Liver (tissue), 10 donors: ENCODE measurements around the gene EFNA3. TPM values are rescaled to one million over a fixed set of nuclear protein-coding genes. Genes with fewer than 3 reads are reported as not detected.

Experiments
- DNase-seq: peaks from one replicate; pipeline ENCODE4 v3.0.0-alpha.2; 2017; ENCODE audit warnings: low spot score
- H3K27ac ChIP-seq, 2 donors: one replicate each; pipeline ENCODE4 v1.7.0; 2013; ENCODE audit warnings: inconsistent platforms in 2 of 2, low read length in 2 of 2, control low read depth in 1 of 2, low read depth in 1 of 2, mild to moderate bottlenecking in 1 of 2
- H3K27me3 ChIP-seq, 4 donors: one replicate each; pipeline versions ENCODE4 v1.6.1 to v1.7.0; 2013; ENCODE audit warnings: low read length in 3 of 4, inconsistent platforms in 1 of 4, mild to moderate bottlenecking in 1 of 4, moderate library complexity in 1 of 4; ENCODE audit not compliant: control insufficient read depth in 4 of 4, insufficient read depth in 4 of 4
- H3K36me3 ChIP-seq, 4 donors: one replicate each; pipeline versions ENCODE4 v1.6.1 to v1.7.0; 2013; ENCODE audit warnings: low read length in 3 of 4, mild to moderate bottlenecking in 3 of 4, low read depth in 1 of 4, moderate library complexity in 1 of 4; ENCODE audit not compliant: control insufficient read depth in 4 of 4, insufficient read depth in 3 of 4
- H3K4me1 ChIP-seq, 4 donors: one replicate each; pipeline versions ENCODE4 v1.6.1 to v1.7.0; 2013; ENCODE audit warnings: low read length in 3 of 4, mild to moderate bottlenecking in 3 of 4, moderate library complexity in 1 of 4; ENCODE audit not compliant: control insufficient read depth in 4 of 4, insufficient read depth in 4 of 4
- H3K4me3 ChIP-seq, 3 donors: one replicate each; pipeline versions ENCODE4 v1.6.1 to v1.7.0; 2013; ENCODE audit warnings: low read length in 3 of 3, control low read depth in 1 of 3, low read depth in 1 of 3, mild to moderate bottlenecking in 1 of 3
- H3K9ac ChIP-seq, 2 donors: one replicate each; pipeline ENCODE4 v1.7.0; 2013; ENCODE audit warnings: low read length in 2 of 2, mild to moderate bottlenecking in 2 of 2, moderate library complexity in 2 of 2, control low read depth in 1 of 2, low read depth in 1 of 2
- H3K9me3 ChIP-seq, 4 donors: one replicate each; pipeline versions ENCODE4 v1.6.1 to v1.7.0; 2013; ENCODE audit warnings: low read length in 3 of 4; ENCODE audit not compliant: control insufficient read depth in 4 of 4
- ATF3 ChIP-seq: IDR thresholded peaks from 2 replicates; pipeline ENCODE4 v1.6.1; 2016; ENCODE audit warnings: antibody characterized with exemption
- FOXA1 ChIP-seq: IDR thresholded peaks from 2 replicates; pipeline ENCODE4 v1.6.1; 2016; ENCODE audit warnings: antibody characterized with exemption
- GABPA ChIP-seq, 2 donors: IDR thresholded peaks in 1 of 2; conservative IDR thresholded peaks in 1 of 2; 2 replicates each; pipeline ENCODE4 v1.6.1; 2016; ENCODE audit warnings: antibody characterized with exemption in 2 of 2, mild to moderate bottlenecking in 1 of 2, moderate library complexity in 1 of 2
- HNF4G ChIP-seq: IDR thresholded peaks from 2 replicates; pipeline ENCODE4 v1.6.1; 2016; ENCODE audit warnings: antibody characterized with exemption
- JUND ChIP-seq, 2 donors: IDR thresholded peaks; 2 replicates each; pipeline ENCODE4 v1.6.1; 2016; ENCODE audit warnings: antibody characterized with exemption in 2 of 2
- MAX ChIP-seq: IDR thresholded peaks from 2 replicates; pipeline ENCODE4 v1.6.1; 2016; ENCODE audit warnings: antibody characterized with exemption
- NR2F2 ChIP-seq: IDR thresholded peaks from 2 replicates; pipeline ENCODE4 v1.6.1; 2016; ENCODE audit warnings: antibody characterized with exemption
- RAD21 ChIP-seq, 2 donors: IDR thresholded peaks; 2 replicates each; pipeline ENCODE4 v1.6.1; 2016; ENCODE audit warnings: antibody characterized with exemption in 2 of 2, mild to moderate bottlenecking in 2 of 2
- REST ChIP-seq: IDR thresholded peaks from 2 replicates; pipeline ENCODE4 v1.6.1; 2016; ENCODE audit warnings: antibody characterized with exemption, mild to moderate bottlenecking
- RXRA ChIP-seq, 2 donors: IDR thresholded peaks; 2 replicates each; pipeline ENCODE4 v1.6.1; 2017 to 2018; ENCODE audit warnings: antibody characterized with exemption in 2 of 2, mild to moderate bottlenecking in 1 of 2
- SP1 ChIP-seq: IDR thresholded peaks from 2 replicates; pipeline ENCODE4 v1.6.1; 2018; ENCODE audit warnings: antibody characterized with exemption, mild to moderate bottlenecking
- TAF1 ChIP-seq: conservative IDR thresholded peaks from 2 replicates; pipeline ENCODE4 v1.6.1; 2016; ENCODE audit warnings: antibody characterized with exemption, mild to moderate bottlenecking
- YY1 ChIP-seq: IDR thresholded peaks from 2 replicates; pipeline ENCODE4 v1.6.1; 2016; ENCODE audit warnings: antibody characterized with exemption, mild to moderate bottlenecking
- ZBTB33 ChIP-seq: IDR thresholded peaks from 2 replicates; pipeline ENCODE4 v1.6.1; 2016; ENCODE audit warnings: antibody characterized with exemption
- WGBS: extraction: QIAGEN DNeasy Blood & Tissue Kit; methylation state at CpG from one replicate; pipeline ENCODE4 v1.1.7; 2013; 5-methylcytosine and 5-hydroxymethylcytosine counted together
- polyA plus RNA-seq, 2 donors: library from polyadenylated mRNA; stranded (reverse) in 1 of 2; unstranded in 1 of 2; fragments of 200-250 nt in 1 of 2; fragments of >200 nt in 1 of 2; fragmentation: Nextera tagmentation in 1 of 2; extraction: Ambion mirVana in 1 of 2; gene quantifications; one replicate each; pipeline versions ENCODE4 v1.2.1 to v1.2.3, GENCODE V29; 2013 to 2015
- small RNA-seq: library from RNA; depleted of rRNA; stranded (forward); fragments of <200 nt; gene quantifications from one replicate; pipeline ENCODE3, GENCODE V24; 2014
- total RNA-seq, 2 donors: library from RNA; depleted of rRNA; stranded (reverse); fragments of >200 nt; gene quantifications; one replicate each; pipeline ENCODE4 v1.2.3, GENCODE V29; 2014
- TF ChIP-seq, protein P1 (sequence below): fragments of 150-350 bp; IDR thresholded peaks from 2 replicates; pipeline ENCODE4 v1.5.1; 2017; ENCODE audit warnings: improper control_type of control experiment, low read depth, low read length; ENCODE audit not compliant: missing input control
- donor health status: healthy.
- donor health status: healthy.
- donor health status: healthy.
- donor health status: healthy.
- donor health status: healthy.

The EFNA3 gene
- total and polyA plus RNA-seq, 4 donors: 0.47 to 3.7 (median 1.1) TPM

- Histone ChIP-seq H3K27ac (peak overlapping the region; percentile 43 to 99), H3K9me3 (no peaks in the 10 kb centered on the region), H3K4me1 (peaks cover 0 to 56% (median 38%) of the 10 kb centered on the region in 4 donors), H3K36me3 (peaks cover 2 to 16% (median 12%) of the 10 kb centered on the region in 4 donors), H3K27me3 (no peaks in the 10 kb centered on the region), H3K9ac (no peak overlapping the region), H3K4me3 (peak overlapping the region in 1 of 3 donors; percentile 12)
- TF ChIP-seq HNF4G (no peak), MAX (no peak), REST (no peak), NR2F2 (no peak), TAF1 (no peak), FOXA1 (no peak), ATF3 (no peak), YY1 (no peak), SP1 (no peak), JUND (IDR thresholded peaks at IDR 0.05) (no peak), GABPA (IDR thresholded peaks at IDR 0.05 in 1 of 2, conservative IDR thresholded peaks at IDR 0.05 in 1 of 2) (no peak), ZBTB33 (no peak), RAD21 (IDR thresholded peaks at IDR 0.05) (no peak), RXRA (IDR thresholded peaks at IDR 0.05) (no peak)
- TF ChIP-seq, protein P1, sequence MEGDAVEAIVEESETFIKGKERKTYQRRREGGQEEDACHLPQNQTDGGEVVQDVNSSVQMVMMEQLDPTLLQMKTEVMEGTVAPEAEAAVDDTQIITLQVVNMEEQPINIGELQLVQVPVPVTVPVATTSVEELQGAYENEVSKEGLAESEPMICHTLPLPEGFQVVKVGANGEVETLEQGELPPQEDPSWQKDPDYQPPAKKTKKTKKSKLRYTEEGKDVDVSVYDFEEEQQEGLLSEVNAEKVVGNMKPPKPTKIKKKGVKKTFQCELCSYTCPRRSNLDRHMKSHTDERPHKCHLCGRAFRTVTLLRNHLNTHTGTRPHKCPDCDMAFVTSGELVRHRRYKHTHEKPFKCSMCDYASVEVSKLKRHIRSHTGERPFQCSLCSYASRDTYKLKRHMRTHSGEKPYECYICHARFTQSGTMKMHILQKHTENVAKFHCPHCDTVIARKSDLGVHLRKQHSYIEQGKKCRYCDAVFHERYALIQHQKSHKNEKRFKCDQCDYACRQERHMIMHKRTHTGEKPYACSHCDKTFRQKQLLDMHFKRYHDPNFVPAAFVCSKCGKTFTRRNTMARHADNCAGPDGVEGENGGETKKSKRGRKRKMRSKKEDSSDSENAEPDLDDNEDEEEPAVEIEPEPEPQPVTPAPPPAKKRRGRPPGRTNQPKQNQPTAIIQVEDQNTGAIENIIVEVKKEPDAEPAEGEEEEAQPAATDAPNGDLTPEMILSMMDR: no peak
- DNase-seq: no peak
- WGBS: 44% methylated on average over 6 of the region's 6 CpGs
These were observed 58.1 kb downstream of the EFNA3 start for GRCh38 chr1:155136748-155137147.

Small RNA genes lying within 50 kb of the gene (small RNA-seq; reads per million reads assigned to genes)
- not detected for gene RF00019

Other genes with a start within 250 kb of the EFNA3 start
- under 1 TPM; 0.14 to 0.17 TPM for gene KCNN3, start 208.6 kb upstream of the EFNA3 start, total RNA-seq
- under 1 TPM; 0.09 to 0.68 TPM for gene KCNN3, start 208.6 kb upstream of the EFNA3 start, polyA plus RNA-seq
- 10 to 100 TPM in 1 of 2 donors, 1 to 10 TPM in 1; 9.7 to 14.6 TPM for gene PMVK, start 142.1 kb upstream of the EFNA3 start, total RNA-seq
- 10 to 100 TPM; 22.6 to 37.3 TPM for gene PMVK, start 142.1 kb upstream of the EFNA3 start, polyA plus RNA-seq
- 10 to 100 TPM; 24.6 to 42.8 TPM for gene PBXIP1, start 122.7 kb upstream of the EFNA3 start, total RNA-seq
- 10 to 100 TPM in 1 of 2 donors, 1 to 10 TPM in 1; 3.8 to 16.4 TPM for gene PBXIP1, start 122.7 kb upstream of the EFNA3 start, polyA plus RNA-seq
- 1 to 10 TPM; 6.5 to 7.4 TPM for gene PYGO2, start 117.1 kb upstream of the EFNA3 start, total RNA-seq
- gene PYGO2, start 117.1 kb upstream of the EFNA3 start, polyA plus RNA-seq: 1 to 10 TPM; 5.0 to 8.2 TPM
- gene SHC1, start 108.1 kb upstream of the EFNA3 start, total RNA-seq: 10 to 100 TPM; 53.2 to 65.5 TPM
- 10 to 100 TPM; 27.2 to 62.8 TPM for gene SHC1, start 108.1 kb upstream of the EFNA3 start, polyA plus RNA-seq
- gene CKS1B, start 104.2 kb upstream of the EFNA3 start, total RNA-seq: 10 to 100 TPM; 32.4 to 54.4 TPM
- 10 to 100 TPM; 34.3 to 57.9 TPM for gene CKS1B, start 104.2 kb upstream of the EFNA3 start, polyA plus RNA-seq
- 10 to 100 TPM; 10.4 to 20.2 TPM for gene FLAD1, start 95.5 kb upstream of the EFNA3 start, total RNA-seq
- 10 to 100 TPM; 24.7 to 31.6 TPM for gene FLAD1, start 95.5 kb upstream of the EFNA3 start, polyA plus RNA-seq
- under 1 TPM in 1 of 2 donors, not detected in 1; 0.42 TPM for gene LENEP, start 85.3 kb upstream of the EFNA3 start, total RNA-seq
- gene LENEP, start 85.3 kb upstream of the EFNA3 start, polyA plus RNA-seq: not detected
- 10 to 100 TPM; 10.3 to 50.2 TPM for gene ZBTB7B, start 76.0 kb upstream of the EFNA3 start, total RNA-seq
- 10 to 100 TPM in 1 of 2 donors, 1 to 10 TPM in 1; 7.0 to 31.9 TPM for gene ZBTB7B, start 76.0 kb upstream of the EFNA3 start, polyA plus RNA-seq
- under 1 TPM in 1 of 2 donors, not detected in 1; 0.25 TPM for gene DCST2, start 45.1 kb upstream of the EFNA3 start, total RNA-seq
- under 1 TPM; 0.27 to 0.53 TPM for gene DCST2, start 45.1 kb upstream of the EFNA3 start, polyA plus RNA-seq
- gene DCST1, start 45.0 kb upstream of the EFNA3 start, total RNA-seq: not detected
- gene DCST1, start 45.0 kb upstream of the EFNA3 start, polyA plus RNA-seq: not detected
- gene ADAM15, start 27.5 kb upstream of the EFNA3 start, total RNA-seq: 10 to 100 TPM; 10.8 to 26.8 TPM
- 10 to 100 TPM; 16.0 to 19.0 TPM for gene ADAM15, start 27.5 kb upstream of the EFNA3 start, polyA plus RNA-seq
- gene EFNA4, start 15.1 kb upstream of the EFNA3 start, total RNA-seq: 1 to 10 TPM; 1.8 to 2.9 TPM
- gene EFNA4, start 15.1 kb upstream of the EFNA3 start, polyA plus RNA-seq: 1 to 10 TPM; 3.6 to 4.7 TPM
- 100 to 1,000 TPM in 1 of 2 donors, 10 to 100 TPM in 1; 58.6 to 180 TPM for gene EFNA1, start 49.0 kb downstream of the EFNA3 start, total RNA-seq
- 100 to 1,000 TPM; 177 to 236 TPM for gene EFNA1, start 49.0 kb downstream of the EFNA3 start, polyA plus RNA-seq
- 10 to 100 TPM; 12.7 to 23.3 TPM for gene SLC50A1, start 57.0 kb downstream of the EFNA3 start, total RNA-seq
- 10 to 100 TPM; 17.3 to 19.1 TPM for gene SLC50A1, start 57.0 kb downstream of the EFNA3 start, polyA plus RNA-seq
- gene DPM3, start 61.7 kb downstream of the EFNA3 start, total RNA-seq: 10 to 100 TPM; 27.3 to 62.4 TPM
- gene DPM3, start 61.7 kb downstream of the EFNA3 start, polyA plus RNA-seq: 100 to 1,000 TPM in 1 of 2 donors, 10 to 100 TPM in 1; 75.8 to 134 TPM
- 10 to 100 TPM; 49.8 TPM for gene KRTCAP2, start 94.5 kb downstream of the EFNA3 start, total RNA-seq
- gene KRTCAP2, start 94.5 kb downstream of the EFNA3 start, polyA plus RNA-seq: 100 to 1,000 TPM; 150 to 224 TPM
- gene TRIM46, start 95.0 kb downstream of the EFNA3 start, total RNA-seq: under 1 TPM; 0.14 to 0.17 TPM
- under 1 TPM; 0.07 to 0.11 TPM for gene TRIM46, start 95.0 kb downstream of the EFNA3 start, polyA plus RNA-seq
- gene THBS3, start 129.1 kb downstream of the EFNA3 start, total RNA-seq: 1 to 10 TPM; 4.0 to 6.9 TPM
- 1 to 10 TPM; 3.1 to 4.3 TPM for gene THBS3, start 129.1 kb downstream of the EFNA3 start, polyA plus RNA-seq
- gene MTX1, start 129.9 kb downstream of the EFNA3 start, total RNA-seq: 10 to 100 TPM; 19.6 to 26.4 TPM
- gene MTX1, start 129.9 kb downstream of the EFNA3 start, polyA plus RNA-seq: 10 to 100 TPM; 30.5 to 38.4 TPM
- 1 to 10 TPM; 3.3 to 3.8 TPM for gene ENTREP3, start 176.6 kb downstream of the EFNA3 start, total RNA-seq
- 1 to 10 TPM; 2.8 to 7.9 TPM for gene ENTREP3, start 176.6 kb downstream of the EFNA3 start, polyA plus RNA-seq
- gene SCAMP3, start 183.5 kb downstream of the EFNA3 start, total RNA-seq: 10 to 100 TPM; 14.9 to 22.7 TPM
- gene SCAMP3, start 183.5 kb downstream of the EFNA3 start, polyA plus RNA-seq: 10 to 100 TPM; 40.7 to 47.0 TPM
- gene CLK2, start 194.7 kb downstream of the EFNA3 start, total RNA-seq: 10 to 100 TPM; 16.5 to 28.2 TPM
- gene CLK2, start 194.7 kb downstream of the EFNA3 start, polyA plus RNA-seq: 10 to 100 TPM in 1 of 2 donors, 1 to 10 TPM in 1; 8.3 to 13.2 TPM
- 1 to 10 TPM in 1 of 2 donors, under 1 TPM in 1; 0.84 to 1.5 TPM for gene HCN3, start 198.6 kb downstream of the EFNA3 start, total RNA-seq
- gene HCN3, start 198.6 kb downstream of the EFNA3 start, polyA plus RNA-seq: 1 to 10 TPM in 1 of 2 donors, under 1 TPM in 1; 0.33 to 1.0 TPM
- 10 to 100 TPM; 39.2 to 56.1 TPM for gene PKLR, start 222.6 kb downstream of the EFNA3 start, total RNA-seq
- 10 to 100 TPM; 10.4 to 41.9 TPM for gene PKLR, start 222.6 kb downstream of the EFNA3 start, polyA plus RNA-seq
- 100 to 1,000 TPM; 288 to 370 TPM for gene FDPS, start 230.0 kb downstream of the EFNA3 start, total RNA-seq
- 100 to 1,000 TPM; 176 to 211 TPM for gene FDPS, start 230.0 kb downstream of the EFNA3 start, polyA plus RNA-seq
- gene RUSC1, start 242.1 kb downstream of the EFNA3 start, total RNA-seq: 1 to 10 TPM; 3.9 to 6.7 TPM
- 1 to 10 TPM; 4.9 to 6.6 TPM for gene RUSC1, start 242.1 kb downstream of the EFNA3 start, polyA plus RNA-seq